Stimulated activated CD8-positive, alpha-beta memory T cell treated with anti-CD3 and anti-CD28 coated beads, Interleukin-12 subunit alpha, Interleukin-12 subunit beta, amount 100 ng/mL, for 24 hours (primary cell): ENCODE measurements around the gene IRF5.
"Not testable (repeated sequence)": the region's sequence is repeated elsewhere in the genome, so short reads cannot be mapped to it uniquely, and the experiment has no call there.

Experiments
- DNase-seq: peaks from one replicate; pipeline ENCODE4 v3.0.0-alpha.2; 2020; ENCODE audit errors: extremely low read depth

IRF5 gene

DNA sequence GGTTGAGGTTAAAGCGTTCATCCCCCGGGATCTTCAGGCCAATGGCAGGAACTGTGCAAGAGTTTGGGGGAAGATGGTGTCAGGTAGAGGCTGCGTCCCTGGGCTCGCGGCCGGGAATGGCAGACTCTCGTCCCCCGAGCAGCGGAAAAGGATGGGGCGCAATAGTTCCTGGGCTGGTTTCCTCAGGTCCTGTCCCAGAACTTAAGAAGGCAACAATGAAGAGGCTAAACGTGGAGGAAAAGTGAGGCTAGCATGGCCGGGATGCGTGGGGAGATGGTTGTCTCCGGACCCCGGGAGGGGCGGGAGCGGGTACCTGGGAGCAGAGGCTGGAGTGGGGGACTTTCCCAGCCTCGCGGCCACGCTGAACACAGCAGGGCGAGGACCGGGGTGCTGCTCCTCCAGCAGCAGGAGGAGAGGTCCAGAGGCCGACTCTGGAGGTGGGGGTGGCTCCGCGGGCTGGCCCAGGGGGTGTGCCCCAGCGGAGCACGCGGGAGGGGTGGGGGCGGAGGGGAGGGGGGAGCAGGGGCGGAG is 882 bp downstream of the IRF5 start:
- DNase-seq = no peak

GRCh38 chr7:128939075-128939860 is 1.5 kb downstream of the IRF5 start:
- no peak for DNase-seq

- no peak for DNase-seq
These were observed 2.2 kb downstream of the IRF5 start for GRCh38 chr7:128939861-128940410.

DNA sequence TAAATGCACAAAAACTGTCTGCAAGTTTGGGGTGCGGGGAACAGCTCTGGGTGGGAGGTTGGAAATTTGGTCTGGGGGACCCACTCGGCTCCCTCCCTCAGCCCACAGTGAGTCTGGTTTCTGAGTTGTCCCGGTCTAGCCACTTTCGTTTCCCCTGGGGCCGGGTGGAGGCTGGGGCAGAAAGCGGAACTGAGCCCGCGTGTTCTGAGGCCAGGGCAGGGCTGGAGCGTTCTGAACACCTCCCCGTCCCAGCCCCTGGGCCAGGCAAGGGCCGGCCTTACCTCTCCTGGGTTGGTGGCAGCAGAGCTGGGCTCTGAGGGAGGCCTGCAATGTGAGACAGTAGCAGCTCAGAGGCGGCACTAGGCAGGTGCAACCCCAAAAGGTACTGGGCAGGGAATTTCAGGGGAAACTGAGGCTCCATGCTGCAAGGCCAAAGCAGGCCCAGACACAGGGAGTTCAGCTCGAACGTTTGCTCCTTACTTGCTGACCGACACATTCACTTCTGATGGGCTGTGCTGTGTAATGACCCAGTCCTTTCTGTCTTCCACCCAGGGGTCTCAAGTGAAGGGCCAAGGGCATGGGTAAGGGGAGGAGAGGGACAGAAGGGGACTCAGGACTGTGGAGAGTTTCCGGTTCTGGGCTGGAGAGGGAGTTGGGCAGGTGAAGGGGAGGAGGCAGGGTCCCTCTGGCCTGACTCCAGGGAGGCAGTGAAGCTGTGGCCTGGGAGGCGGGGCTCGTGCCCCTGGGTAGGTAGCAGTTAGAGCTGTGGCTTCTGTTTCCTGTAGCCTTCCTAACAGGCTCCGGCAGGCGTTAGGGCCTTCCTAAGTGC is 3.0 kb downstream of the IRF5 start:
- no peak for DNase-seq

GRCh38 chr7:128941323-128941890 is 3.7 kb downstream of the IRF5 start:
- no peak for DNase-seq

GRCh38 chr7:128941946-128942526 is 4.3 kb downstream of the IRF5 start:
- no peak for DNase-seq

GRCh38 chr7:128943251-128943650 is 5.5 kb downstream of the IRF5 start:
- DNase-seq = not testable (repeated sequence)

- DNase-seq = no peak
These were observed 6.9 kb downstream of the IRF5 start for GRCh38 chr7:128944487-128945236.

- DNase-seq = no peak
These were observed 8.1 kb downstream of the IRF5 start for GRCh38 chr7:128945668-128946366.

GRCh38 chr7:128946936-128947830 is 9.5 kb downstream of the IRF5 start:
- no peak for DNase-seq

DNA sequence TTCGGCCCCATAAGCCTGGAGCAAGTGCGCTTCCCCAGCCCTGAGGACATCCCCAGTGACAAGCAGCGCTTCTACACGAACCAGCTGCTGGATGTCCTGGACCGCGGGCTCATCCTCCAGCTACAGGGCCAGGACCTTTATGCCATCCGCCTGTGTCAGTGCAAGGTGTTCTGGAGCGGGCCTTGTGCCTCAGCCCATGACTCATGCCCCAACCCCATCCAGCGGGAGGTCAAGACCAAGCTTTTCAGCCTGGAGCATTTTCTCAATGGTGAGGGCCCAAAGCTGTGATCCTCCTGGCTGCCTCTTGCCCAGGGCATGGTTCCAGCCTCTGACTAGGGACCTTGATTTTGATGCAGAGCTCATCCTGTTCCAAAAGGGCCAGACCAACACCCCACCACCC is 10.1 kb downstream of the IRF5 start:
- no peak for DNase-seq

- no peak for DNase-seq
These were observed 10.7 kb downstream of the IRF5 start for GRCh38 chr7:128948312-128948973.

DNA sequence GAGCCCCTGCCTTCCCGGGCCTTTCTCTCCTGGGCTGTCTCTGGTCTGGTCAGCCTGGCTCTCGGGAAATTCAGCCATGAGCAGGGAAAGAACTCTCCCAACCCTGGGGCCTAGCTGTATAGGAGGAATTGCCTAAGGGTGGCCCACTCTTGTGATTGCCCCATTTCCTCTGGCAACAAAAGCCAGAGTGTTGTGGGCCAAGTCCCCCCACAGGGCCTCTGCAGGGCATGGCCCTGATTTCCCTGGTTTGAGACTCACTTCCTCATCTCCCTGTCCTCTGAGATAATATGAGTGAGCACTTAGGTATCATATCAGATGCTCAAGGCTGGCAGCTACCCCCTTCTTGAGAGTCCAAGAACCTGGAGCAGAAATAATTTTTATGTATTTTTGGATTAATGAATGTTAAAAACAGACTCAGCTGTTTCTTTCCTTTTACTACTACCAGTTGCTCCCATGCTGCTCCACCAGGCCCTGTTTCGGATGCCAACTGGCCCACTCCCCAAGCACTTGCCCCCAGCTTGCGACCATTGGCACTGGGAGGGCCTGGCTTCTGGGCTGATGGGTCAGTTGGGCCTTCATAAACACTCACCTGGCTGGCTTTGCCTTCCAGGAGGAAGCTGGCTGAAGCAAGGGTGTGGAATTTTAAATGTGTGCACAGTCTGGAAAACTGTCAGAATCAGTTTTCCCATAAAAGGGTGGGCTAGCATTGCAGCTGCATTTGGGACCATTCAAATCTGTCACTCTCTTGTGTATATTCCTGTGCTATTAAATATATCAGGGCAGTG is 11.4 kb downstream of the IRF5 start:
- DNase-seq = no peak

DNA sequence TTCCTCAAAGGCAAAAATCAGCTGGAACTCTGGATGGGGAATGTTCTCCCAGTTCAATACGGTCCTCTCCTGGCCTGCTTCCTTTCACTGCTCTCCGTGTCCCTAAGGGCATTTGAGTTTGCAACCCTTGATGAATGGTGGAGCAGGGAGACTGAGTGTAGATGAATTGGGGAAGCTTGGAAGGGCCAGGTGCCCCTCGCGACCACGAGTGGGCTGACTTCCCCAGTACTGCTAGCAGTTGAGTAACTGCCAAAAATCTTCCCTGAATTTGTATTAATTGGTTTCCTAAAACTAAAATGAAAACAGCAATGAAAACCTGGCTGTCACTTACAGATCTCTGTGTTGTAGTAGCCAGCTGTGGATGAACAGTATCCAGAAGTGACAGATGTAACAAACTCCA is 13.6 kb downstream of the IRF5 start:
- DNase-seq = no peak

DNA sequence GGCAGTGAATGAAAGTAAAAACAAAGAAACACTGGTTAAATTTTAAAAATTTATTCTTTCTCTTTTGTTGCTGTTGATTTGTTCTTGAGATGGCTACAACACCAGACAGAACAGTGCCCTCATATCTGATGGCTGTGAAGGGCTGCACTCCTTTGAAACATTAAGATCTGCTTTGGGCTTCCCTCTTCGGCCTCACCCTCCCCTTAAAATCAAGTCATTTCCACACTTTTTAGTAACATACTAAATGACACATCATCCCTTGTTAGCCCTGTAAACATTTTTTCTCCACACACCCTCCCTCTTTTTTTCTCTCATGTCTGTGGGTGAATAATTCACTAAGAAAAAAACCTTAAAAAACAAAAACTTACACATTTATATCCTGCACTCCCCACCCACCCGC is 16.4 kb downstream of the IRF5 start:
- no peak for DNase-seq

DNA sequence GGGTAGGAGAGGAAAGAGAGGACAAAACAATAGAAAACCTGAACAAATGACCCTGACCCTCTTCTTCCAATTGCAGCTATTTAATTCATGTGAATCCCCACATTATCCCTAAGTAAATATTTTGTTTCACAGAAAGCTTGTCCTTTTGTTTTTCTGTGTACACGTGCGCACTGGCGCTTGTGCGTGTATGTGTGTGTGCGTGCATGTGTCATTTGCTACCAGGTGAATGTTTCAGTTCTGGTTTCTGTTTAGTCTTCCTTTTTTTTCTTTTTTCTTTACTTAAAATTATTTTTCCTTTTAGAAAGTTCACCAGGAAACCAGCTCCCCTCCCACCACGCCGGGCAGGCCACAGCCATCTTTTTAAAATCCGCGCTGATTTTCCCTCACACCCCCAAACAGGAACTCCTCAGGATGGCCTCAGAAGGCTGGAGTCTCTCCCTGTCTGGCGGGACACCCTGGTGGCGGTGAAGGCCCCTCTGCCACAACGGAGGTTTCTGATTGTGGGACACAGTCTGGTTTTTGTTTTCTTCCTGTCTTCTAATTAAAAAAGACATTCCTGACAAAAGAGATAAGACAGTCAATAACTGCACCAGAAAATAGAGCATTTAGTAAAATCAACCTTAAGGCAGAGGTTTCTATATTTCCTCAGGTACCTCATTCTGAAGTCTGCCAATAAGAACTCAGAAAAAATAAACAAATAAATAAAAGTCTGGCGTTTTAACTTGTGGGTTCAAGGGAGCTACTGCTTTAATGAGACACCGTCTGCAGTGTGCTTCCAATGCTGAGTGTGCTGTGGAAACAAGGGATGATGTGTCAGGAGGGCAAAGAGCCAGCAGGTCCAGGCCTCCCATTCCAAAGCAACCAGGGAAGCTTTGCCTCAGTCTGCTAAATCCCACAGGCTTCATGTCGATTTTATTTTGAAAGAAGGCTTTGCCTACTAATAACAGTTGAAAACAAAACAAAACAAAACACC is 17.4 kb downstream of the IRF5 start:
- DNase-seq = no peak

DNA sequence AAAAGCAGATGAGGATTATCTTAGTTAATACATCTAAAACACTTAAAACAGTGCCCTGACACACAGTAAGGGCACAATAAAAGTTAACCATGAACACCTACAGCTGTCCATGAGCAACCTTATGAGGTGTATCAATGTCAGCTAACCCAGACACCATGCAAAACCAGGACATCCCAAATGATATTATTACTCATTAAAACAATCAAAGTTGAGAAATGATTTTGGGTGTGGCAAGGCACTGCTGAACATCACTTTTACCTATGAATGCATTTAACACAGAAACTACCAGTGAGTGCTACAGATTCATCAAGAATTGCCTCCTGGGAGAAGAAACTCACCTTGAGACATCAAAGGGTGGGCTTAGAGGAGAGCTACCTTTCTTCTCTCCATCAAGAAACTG is 18.3 kb downstream of the IRF5 start:
- no peak for DNase-seq
